Dendritic cell treated with granulocyte-macrophage colony-stimulating factor and Interleukin-4, amounts not matched to agents 40 ng/mL and 50 ng/mL, for 4 days (primary cell): ENCODE results near the gene CCDC70.

ENCODE experiments used
- H3K27ac Mint-ChIP-seq: one replicate; pipeline ENCODE4 v1.8.0; 2022; ENCODE audit warnings: mild to moderate bottlenecking, mixed read lengths
- H3K27me3 Mint-ChIP-seq: one replicate; pipeline ENCODE4 v1.8.0; 2022; ENCODE audit warnings: mild to moderate bottlenecking, mixed read lengths
- H3K36me3 Mint-ChIP-seq: one replicate; pipeline ENCODE4 v1.8.0; 2022; ENCODE audit warnings: low read depth, mixed read lengths
- H3K4me1 Mint-ChIP-seq: one replicate; pipeline ENCODE4 v1.8.0; 2022; ENCODE audit warnings: low read depth, mixed read lengths
- H3K4me3 Mint-ChIP-seq: one replicate; pipeline ENCODE4 v1.8.0; 2022; ENCODE audit warnings: mild to moderate bottlenecking, moderate library complexity, mixed read lengths
- H3K9me3 Mint-ChIP-seq: one replicate; pipeline ENCODE4 v1.8.0; 2022; ENCODE audit warnings: mixed read lengths
- intact Hi-C: fragments of 100-400 bp; cut with micrococcal nuclease; formaldehyde crosslinking; loops from one replicate; pipeline ENCODE4 v1.15.0; 2022

CCDC70 gene

GRCh38 chr13:51858433-51859247 lies 3.1 kb upstream of the CCDC70 start:
- no peak overlapping the region for H3K4me3 Mint-ChIP-seq
- intact Hi-C loops: no loop called here
- H3K27me3 Mint-ChIP-seq: peaks cover 3% of the 10 kb centered on the region

DNA sequence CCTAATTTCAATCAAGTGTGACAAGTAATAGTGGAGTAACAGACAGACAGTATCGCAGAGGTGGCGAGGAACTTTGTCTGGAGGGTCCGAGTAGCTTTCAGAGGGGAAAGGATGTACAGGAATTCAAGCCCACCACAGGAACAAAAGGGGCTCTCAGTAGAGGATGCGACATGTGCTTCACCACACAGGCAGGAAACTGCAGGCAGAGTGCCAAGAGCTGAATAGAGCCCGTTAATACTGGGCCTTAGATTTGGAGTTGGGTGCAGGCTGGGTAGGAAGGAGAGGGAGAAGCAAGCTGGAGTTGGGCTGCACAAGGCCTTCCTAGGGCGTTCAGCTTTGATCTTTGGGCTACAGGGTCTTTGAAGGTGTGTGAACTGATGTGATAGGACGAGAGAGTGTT lies 1.2 kb downstream of the CCDC70 start:
- Mint-ChIP-seq H3K36me3 (no peaks in the 10 kb centered on the region), H3K27me3 (peaks cover 3% of the 10 kb centered on the region), H3K4me3 (no peak overlapping the region), H3K27ac (no peak overlapping the region), H3K4me1 (no peaks in the 10 kb centered on the region), H3K9me3 (no peaks in the 10 kb centered on the region)
- intact Hi-C loops: no loop called here

More at GRCh38 chr13:51858433-51859247, 3.1 kb upstream of the CCDC70 start:
- H3K36me3 Mint-ChIP-seq: no peaks in the 10 kb centered on the region
- H3K4me1 Mint-ChIP-seq: no peaks in the 10 kb centered on the region
- no peaks in the 10 kb centered on the region for H3K9me3 Mint-ChIP-seq
- no peak overlapping the region for H3K27ac Mint-ChIP-seq

DNA sequence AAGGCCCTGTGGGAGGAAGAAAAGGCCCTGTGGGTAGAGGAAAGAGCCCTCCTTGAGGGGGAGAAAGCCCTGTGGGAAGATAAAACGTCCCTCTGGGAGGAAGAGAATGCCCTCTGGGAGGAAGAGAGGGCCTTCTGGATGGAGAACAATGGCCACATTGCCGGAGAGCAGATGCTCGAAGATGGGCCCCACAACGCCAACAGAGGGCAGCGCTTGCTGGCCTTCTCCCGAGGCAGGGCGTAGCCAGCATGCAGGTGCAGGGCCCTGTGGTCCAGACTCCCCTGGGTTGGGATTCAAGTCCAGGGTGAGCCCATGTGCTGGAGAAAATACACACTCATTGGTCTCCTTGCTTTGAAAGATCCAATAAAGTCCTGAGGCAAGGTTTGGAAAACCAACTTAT lies 4.1 kb downstream of the CCDC70 start:
- H3K4me1 Mint-ChIP-seq: no peaks in the 10 kb centered on the region
- no peak overlapping the region for H3K4me3 Mint-ChIP-seq
- intact Hi-C loops: no loop called here
- H3K9me3 Mint-ChIP-seq: no peaks in the 10 kb centered on the region
- no peaks in the 10 kb centered on the region for H3K36me3 Mint-ChIP-seq
- peaks cover 3% of the 10 kb centered on the region for H3K27me3 Mint-ChIP-seq
- H3K27ac Mint-ChIP-seq: no peak overlapping the region

DNA sequence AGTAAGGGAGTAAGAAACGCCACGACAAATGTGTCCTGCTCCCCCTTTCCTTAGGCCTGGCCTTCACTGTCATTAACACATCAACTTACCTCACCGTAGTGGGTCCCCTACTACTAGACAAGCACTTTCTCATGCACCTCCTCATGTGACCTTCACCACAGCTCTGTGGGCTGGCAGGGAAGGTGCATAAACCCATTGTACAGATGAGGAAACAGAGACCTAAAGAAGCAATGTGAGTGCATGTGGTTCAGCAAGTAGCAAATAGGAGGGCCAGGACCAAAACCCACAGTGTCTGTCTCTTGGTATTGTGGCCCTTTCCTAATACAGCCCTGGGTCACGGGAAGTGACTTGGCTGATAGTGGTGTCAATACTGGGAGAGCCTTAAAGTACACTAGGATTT lies 5.3 kb downstream of the CCDC70 start:
- H3K4me3 Mint-ChIP-seq: no peak overlapping the region
- intact Hi-C loops: no loop called here

GRCh38 chr13:51869916-51870315 lies 8.1 kb downstream of the CCDC70 start:
- Mint-ChIP-seq H3K27me3 (no peaks in the 10 kb centered on the region), H3K4me3 (no peak overlapping the region)
- intact Hi-C loops: no loop called here

More for the DNA sequence above, 5.3 kb downstream of the CCDC70 start:
- Mint-ChIP-seq H3K4me1 (no peaks in the 10 kb centered on the region), H3K9me3 (no peaks in the 10 kb centered on the region), H3K27ac (no peak overlapping the region), H3K27me3 (peaks cover 3% of the 10 kb centered on the region), H3K36me3 (no peaks in the 10 kb centered on the region)

GRCh38 chr13:51870616-51871015 lies 8.8 kb downstream of the CCDC70 start:
- Mint-ChIP-seq H3K27me3 (no peaks in the 10 kb centered on the region), H3K9me3 (no peaks in the 10 kb centered on the region), H3K4me3 (no peak overlapping the region), H3K27ac (no peak overlapping the region), H3K4me1 (no peaks in the 10 kb centered on the region), H3K36me3 (no peaks in the 10 kb centered on the region)
- intact Hi-C loops: no loop called here

More at GRCh38 chr13:51869916-51870315, 8.1 kb downstream of the CCDC70 start:
- H3K36me3 Mint-ChIP-seq: no peaks in the 10 kb centered on the region
- H3K9me3 Mint-ChIP-seq: no peaks in the 10 kb centered on the region
- H3K27ac Mint-ChIP-seq: no peak overlapping the region
- H3K4me1 Mint-ChIP-seq: no peaks in the 10 kb centered on the region

DNA sequence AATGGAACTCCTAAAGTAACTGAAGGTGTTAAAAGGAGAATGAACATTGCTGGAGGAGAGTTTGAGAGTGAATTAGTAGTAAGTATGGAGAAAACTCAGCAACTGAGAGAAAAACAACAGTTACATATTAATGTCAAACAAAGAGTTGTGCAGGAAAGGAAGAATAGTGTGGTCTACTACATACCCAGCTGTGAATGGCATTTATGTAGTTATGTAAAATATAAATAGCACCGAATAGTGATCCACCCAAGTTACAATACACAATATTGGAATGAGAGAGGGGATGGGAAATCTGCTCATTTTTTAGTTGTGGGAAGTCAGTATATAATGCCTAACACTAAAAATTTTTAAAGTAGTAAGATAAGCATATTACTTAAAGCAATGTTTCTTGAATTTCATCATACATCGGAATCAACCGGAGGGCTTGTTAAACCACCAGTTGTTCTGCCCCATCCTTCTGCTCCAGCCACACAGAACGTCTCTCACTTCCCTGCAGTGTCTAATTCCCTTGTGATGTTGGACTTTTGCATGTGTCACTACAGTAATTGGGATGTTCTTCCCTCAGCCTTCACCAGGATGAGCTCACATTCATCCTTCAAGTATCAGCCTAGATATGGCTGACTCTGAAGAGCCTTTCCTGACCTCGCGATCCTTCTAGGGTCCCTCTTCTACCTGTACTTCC lies 11.5 kb downstream of the CCDC70 start:
- no peaks in the 10 kb centered on the region for H3K36me3 Mint-ChIP-seq
- peaks cover 3% of the 10 kb centered on the region for H3K27me3 Mint-ChIP-seq
- H3K4me3 Mint-ChIP-seq: no peak overlapping the region
- H3K4me1 Mint-ChIP-seq: no peaks in the 10 kb centered on the region
- intact Hi-C loops: no loop called here
- H3K9me3 Mint-ChIP-seq: no peaks in the 10 kb centered on the region
- no peak overlapping the region for H3K27ac Mint-ChIP-seq

GRCh38 chr13:51873837-51874236 lies 12.1 kb downstream of the CCDC70 start:
- Mint-ChIP-seq H3K4me1 (no peaks in the 10 kb centered on the region), H3K27ac (no peak overlapping the region), H3K27me3 (peaks cover 3% of the 10 kb centered on the region), H3K9me3 (no peaks in the 10 kb centered on the region), H3K36me3 (no peaks in the 10 kb centered on the region), H3K4me3 (no peak overlapping the region)
- intact Hi-C loops: no loop called here

DNA sequence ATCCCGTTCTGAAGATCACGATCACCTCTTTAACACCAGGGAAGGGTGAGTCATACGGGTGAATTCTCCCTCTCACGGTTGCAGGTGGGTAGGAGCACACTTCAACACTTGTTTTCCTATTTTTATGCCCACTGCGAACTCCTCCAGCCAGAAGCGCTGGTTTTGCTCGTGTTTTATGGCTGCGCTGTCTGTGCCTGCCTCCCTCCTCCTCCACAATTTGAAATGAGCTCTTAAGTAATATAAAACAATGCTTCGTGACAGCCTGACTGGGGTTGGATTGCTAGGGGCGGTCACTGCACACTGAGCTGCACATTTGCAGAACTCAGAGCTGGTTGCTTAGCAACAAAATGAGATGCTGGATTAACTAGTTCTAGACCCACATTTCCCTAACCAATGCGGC lies 12.9 kb downstream of the CCDC70 start:
- Mint-ChIP-seq H3K27ac (no peak overlapping the region), H3K4me1 (no peaks in the 10 kb centered on the region), H3K27me3 (peaks cover 3% of the 10 kb centered on the region), H3K4me3 (no peak overlapping the region), H3K36me3 (no peaks in the 10 kb centered on the region), H3K9me3 (no peaks in the 10 kb centered on the region)
- intact Hi-C loops: no loop called here

DNA sequence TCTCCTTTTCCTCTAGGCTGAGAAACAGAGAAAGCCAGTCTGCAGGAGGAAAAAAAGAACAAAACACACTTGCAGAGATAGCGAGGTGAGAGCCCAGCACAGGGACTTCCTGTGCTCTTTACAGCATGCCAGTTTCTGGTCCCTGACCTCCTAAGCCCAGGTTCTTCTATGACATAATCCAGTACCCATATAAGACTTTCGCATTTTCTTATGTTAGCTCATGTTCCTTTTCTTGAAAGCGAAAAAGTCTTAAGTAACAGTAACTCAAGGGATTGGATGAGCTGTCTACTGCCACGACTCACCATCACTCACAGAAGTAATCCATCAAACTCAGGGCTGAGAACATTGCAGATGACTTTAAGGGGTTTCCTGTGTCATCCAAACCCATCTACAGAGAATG lies 17.4 kb downstream of the CCDC70 start:
- intact Hi-C loops: no loop called here
- Mint-ChIP-seq H3K4me1 (no peaks in the 10 kb centered on the region), H3K27ac (no peak overlapping the region), H3K27me3 (peaks cover 3% of the 10 kb centered on the region), H3K36me3 (no peaks in the 10 kb centered on the region), H3K9me3 (peaks cover 11% of the 10 kb centered on the region), H3K4me3 (no peak overlapping the region)

DNA sequence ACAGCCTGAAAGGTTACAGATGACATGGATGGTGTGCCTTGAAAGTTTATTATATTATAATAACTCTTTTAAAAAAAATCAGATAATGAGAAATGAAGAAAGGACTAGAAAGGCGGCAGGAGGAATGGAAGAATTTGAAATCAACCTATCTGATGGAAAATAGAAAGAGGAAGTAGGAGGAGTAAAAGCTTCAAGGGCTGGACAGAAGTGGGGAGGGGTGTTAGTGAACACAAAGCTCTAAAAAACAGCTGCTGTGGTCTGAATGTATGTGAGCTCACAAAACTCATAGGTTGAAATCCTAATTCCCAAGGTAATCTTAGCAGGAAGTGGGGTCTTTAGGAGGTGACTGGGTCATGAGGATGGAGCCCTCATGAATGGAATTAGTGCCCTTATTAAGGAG lies 19.5 kb downstream of the CCDC70 start:
- Mint-ChIP-seq H3K4me1 (no peaks in the 10 kb centered on the region), H3K4me3 (no peak overlapping the region), H3K27me3 (no peaks in the 10 kb centered on the region), H3K36me3 (no peaks in the 10 kb centered on the region), H3K27ac (no peak overlapping the region), H3K9me3 (peaks cover 11% of the 10 kb centered on the region)
- intact Hi-C loops: no loop called here

- Mint-ChIP-seq H3K9me3 (peaks cover 11% of the 10 kb centered on the region), H3K4me3 (no peak overlapping the region), H3K36me3 (no peaks in the 10 kb centered on the region), H3K27ac (no peak overlapping the region), H3K27me3 (no peaks in the 10 kb centered on the region), H3K4me1 (no peaks in the 10 kb centered on the region)
- intact Hi-C loops: no loop called here
Observed at GRCh38 chr13:51882570-51883225, 20.9 kb downstream of the CCDC70 start.

GRCh38 chr13:51883226-51883600 lies 21.4 kb downstream of the CCDC70 start:
- no peak overlapping the region for H3K4me3 Mint-ChIP-seq

GRCh38 chr13:51885651-51886050 lies 23.9 kb downstream of the CCDC70 start:
- Mint-ChIP-seq H3K36me3 (no peaks in the 10 kb centered on the region), H3K9me3 (peaks cover 11% of the 10 kb centered on the region), H3K27me3 (peaks cover 1% of the 10 kb centered on the region), H3K4me3 (no peak overlapping the region), H3K4me1 (no peaks in the 10 kb centered on the region), H3K27ac (no peak overlapping the region)
- intact Hi-C loops: no loop called here

More at GRCh38 chr13:51883226-51883600, 21.4 kb downstream of the CCDC70 start:
- Mint-ChIP-seq H3K4me1 (no peaks in the 10 kb centered on the region), H3K9me3 (peaks cover 11% of the 10 kb centered on the region), H3K36me3 (no peaks in the 10 kb centered on the region), H3K27me3 (no peaks in the 10 kb centered on the region), H3K27ac (no peak overlapping the region)
- intact Hi-C loops: no loop called here
